HG03097 (cell line): Measurements from ENCODE around the gene SMARCAL1.
"Not testable (repeated sequence)": the region's sequence is repeated elsewhere in the genome, so short reads cannot be mapped to it uniquely, and the experiment has no call there.

Experiments used
- ATAC-seq: cut with Tn5 transposase; IDR thresholded peaks from one replicate; pipeline ENCODE4 v1.9.1; 2021; ENCODE audit not compliant: unreplicated experiment, low FRiP score

SMARCAL1 gene

GRCh38 chr2:216412022-216412999 lies at the start of gene SMARCAL1:
Gene SMARCAL1 (plus strand): TSS chr2:216412484. CDS start chr2:216414705, 2,221 bp downstream.
- peak; percentile 84 for ATAC-seq

- no peak for ATAC-seq
Observed at GRCh38 chr2:216362730-216363129, 49.6 kb upstream of the SMARCAL1 start.

DNA sequence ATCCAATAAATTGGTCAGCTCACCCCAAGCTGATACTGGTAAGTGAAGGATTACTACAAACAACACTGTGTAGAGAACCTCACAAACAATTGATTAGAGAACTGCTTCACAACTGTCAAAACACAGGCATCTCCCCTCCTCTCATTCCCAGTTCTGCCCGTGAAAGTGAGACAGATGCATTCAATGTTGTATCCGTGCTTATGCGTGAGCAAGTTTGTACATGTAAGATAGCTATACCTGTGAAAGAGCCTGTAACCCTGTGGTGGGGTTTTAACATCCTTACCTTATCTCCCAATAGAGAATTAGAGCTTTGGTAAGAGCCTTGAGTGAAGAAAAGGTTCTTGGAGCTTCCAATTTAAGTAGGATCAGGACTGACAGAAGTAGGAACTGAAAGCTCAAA lies 49.1 kb upstream of the SMARCAL1 start:
- ATAC-seq: no peak

DNA sequence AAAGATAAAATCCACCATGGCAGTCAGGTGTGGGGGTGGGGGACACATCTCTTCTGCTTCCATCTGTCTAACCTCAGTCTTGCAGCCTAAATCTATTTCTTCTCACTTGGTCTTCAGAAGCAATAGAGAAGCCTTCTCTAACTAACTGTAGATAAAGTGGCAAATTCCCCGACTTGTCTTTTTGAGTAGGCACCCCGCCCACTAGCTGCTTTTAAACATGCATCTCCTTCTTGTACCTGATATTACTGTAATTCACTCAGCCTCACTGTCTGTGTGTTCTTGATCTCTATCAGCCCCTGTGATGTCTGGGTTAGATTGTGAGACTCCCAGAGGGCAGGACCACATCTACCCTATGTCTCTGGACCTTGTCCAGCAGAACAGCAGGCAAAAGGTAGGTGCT lies 46.8 kb upstream of the SMARCAL1 start:
- ATAC-seq: no peak

DNA sequence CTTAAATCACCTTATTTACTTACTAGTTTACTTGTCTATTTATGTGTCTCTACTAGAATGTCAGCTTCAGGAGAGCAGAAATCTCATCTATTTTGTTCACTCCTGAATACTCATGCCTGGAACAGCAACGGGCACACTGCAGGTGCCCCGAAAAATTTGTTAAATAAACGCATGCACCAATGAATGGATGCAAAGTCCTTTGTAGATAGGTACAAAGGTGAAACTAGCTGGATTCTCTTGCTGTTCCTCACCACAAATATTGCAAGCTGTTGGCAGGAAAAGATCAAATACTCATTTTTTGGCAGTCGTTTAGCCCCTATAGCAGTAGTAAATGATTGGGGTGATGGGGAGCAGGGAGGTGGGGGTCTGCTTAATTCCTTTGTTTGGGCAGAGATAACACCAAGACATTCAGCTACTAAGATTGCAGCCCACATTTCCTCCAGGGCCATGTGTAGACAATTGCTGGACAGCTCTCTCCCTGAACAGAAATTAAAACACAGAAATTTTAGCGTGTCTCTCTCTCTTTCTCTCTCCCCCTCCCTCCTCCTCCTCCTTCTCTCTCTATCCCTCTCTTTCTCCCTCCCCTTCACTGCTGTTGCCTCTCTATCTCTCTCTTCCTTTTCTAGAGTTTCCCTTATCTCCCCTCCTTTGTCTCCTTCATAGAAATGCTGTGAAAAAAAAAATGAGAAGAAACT lies 45.4 kb upstream of the SMARCAL1 start:
- ATAC-seq: no peak

GRCh38 chr2:216369821-216370220 lies 42.5 kb upstream of the SMARCAL1 start:
- no peak for ATAC-seq

DNA sequence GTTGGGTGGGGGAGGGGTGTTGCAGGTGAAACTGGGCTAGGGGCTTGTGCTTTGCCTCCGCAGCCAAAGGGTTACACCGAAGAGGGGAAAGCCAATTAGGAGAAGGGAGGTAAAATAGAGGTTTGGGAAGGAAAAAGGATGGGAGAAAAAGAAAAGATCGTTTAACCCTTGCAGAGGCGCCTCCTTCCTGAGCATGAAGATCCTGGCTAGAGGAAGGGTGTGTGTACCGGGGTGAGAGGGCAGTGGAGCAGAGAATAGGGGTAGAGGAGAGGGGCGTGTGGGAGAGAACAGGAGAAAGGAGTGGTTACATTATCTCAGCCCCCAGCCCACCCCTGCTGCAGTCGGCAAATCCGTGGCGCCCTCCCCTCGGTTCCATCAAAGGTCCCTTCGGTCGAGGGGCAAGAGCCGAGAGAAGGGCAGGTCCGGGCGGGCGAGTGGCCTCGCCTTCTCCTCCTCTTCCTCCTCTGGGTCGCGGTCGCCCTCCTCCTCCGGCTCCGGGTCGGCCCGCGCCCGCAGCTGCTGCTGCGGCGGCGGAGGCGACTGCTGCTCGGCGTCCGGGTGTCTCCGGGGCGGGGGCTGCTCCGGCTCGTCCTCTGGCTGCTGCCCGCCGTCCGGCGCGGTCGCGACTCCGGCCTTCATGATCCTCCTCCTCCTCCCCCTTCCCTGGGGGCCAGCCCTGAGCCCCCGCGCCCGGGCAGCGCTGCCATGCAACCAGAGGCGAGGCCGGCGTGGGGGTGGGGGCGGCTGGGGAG lies 41.1 kb upstream of the SMARCAL1 start:
- ATAC-seq: no peak

DNA sequence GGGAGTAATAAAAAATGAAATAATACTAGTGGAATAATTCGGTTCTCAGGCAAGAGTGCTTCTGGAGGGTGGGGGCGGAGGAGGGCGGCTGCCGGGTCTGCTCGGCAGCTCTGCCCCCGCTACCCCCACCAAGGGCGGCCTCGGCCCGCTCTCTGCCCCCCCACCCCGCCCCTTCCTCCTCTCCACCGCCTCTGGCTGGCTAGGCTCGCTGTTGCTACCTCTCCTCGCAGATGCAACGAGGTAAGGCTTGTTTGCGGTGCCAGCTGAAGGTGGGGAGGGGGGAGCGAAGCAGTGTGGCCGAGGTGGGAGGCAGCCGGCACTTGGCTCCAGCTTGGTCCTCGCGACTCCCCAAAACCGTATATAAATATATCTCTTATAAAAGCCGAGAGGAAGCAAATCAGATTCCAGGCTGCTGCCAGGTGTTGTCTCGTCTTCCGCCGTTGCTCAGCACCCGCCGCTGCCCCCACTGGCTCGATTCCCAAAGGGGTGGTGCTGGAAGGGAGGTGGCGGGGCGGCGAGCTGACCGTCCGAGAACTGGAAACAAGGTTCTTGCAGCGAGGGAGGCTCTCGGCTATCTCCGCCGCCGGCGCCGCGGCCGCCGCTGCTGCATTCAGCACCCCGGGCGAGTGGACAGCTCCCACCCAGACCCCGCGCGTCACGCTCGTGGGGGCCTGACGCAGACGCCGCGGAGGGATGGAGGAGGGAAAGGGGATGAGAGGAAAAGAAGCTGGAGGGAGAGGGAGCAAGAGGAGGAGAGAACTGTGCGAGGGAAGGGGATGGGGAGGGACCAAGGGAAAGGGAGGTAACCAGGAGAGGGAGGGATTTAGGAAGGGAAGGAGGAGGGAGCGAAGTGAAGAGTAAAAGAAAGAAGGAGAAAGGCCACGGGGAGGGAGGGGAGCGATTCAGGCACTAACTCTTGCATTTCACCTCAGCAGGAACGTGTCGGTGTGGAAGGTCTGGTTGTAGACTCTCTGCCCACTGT lies 40.3 kb upstream of the SMARCAL1 start, which contains the start of gene MARCHF4:
Gene MARCHF4 (minus strand): TSS at position 763 of the 982 bp plus-strand sequence. CDS start 2,223 bp downstream, outside the sequence.
- ATAC-seq: no peak

GRCh38 chr2:216372761-216373291 lies 39.5 kb upstream of the SMARCAL1 start:
- ATAC-seq: no peak

DNA sequence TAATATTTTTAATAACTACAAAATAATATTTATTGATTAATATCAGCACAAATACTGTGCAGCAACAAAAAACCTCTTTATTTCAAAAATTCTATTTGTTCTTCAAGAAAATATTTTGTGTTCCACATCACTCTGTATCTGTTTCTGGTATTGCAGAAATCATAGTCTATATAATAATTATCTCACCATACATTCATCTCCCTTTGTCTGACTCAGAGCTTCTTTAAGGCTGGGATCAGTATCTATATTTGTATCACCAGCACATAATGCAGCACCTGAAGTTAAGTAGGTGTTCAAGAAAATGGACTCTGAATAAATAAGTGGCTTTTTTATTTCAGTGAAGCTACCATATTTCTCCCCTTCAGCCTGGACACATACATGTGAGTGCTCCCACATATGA lies 38.4 kb upstream of the SMARCAL1 start:
- ATAC-seq: no peak

DNA sequence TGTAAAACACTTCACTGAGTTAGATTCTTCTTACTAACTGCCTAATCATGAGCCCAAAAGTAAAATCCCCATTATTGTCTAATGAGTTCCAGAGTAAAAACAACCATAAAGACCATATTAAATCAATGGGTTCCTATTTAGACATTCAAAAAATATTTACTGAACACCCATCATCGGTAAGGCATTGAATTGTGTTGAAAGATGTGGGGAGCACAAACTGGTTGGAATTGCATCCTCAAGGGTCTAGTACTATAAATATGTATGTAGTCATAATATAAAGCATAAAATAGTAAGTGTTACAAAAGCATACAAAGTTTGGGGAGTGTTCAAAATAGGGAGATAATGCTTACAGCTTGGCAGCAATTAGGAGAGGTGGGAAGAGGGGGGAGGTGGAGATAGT lies 37.0 kb upstream of the SMARCAL1 start:
- ATAC-seq: no peak

DNA sequence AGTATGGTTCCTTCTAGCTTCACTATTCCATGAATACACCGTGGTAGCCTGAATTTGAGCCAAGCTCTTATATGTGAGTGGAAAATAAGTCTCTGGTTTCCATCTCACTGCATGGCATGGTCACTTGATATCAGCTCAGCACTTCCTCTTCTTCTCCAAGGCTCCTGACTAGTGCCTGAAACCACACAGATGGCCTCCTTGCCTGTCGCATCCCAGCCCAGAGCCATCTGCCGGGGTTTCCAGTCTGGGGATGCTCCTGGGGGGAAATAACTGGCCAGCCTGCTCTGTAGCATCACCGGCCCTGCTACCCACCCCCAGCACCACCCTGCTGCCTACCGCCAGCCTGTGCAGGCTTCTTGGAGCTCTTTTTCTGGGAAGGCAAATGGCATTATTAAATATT lies 32.3 kb upstream of the SMARCAL1 start:
- no peak for ATAC-seq

GRCh38 chr2:216384409-216384808 lies 27.9 kb upstream of the SMARCAL1 start:
- not testable (repeated sequence) for ATAC-seq

DNA sequence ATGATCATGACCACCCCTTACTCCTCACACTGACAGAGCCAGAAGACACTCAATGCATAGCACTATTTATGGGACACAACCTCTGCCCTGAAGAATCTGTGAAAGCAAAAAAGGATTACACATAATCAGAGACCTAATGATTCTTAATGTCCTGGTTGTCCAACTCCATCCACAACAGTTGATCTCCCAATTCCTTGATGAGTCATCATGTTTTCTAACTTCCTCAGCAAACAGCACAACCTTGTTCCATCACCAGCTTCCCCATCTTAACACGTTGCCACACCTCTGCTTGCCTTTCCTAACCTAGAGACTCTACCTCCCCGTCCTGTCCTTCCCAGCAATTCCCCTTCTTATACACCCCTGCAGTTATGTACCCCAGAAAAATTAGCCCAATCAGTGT lies 26.8 kb upstream of the SMARCAL1 start:
- ATAC-seq: no peak

GRCh38 chr2:216387262-216387661 lies 25.0 kb upstream of the SMARCAL1 start:
- no peak for ATAC-seq

- no peak for ATAC-seq
Observed at GRCh38 chr2:216388046-216388884, 24.0 kb upstream of the SMARCAL1 start.

GRCh38 chr2:216389570-216389969 lies 22.7 kb upstream of the SMARCAL1 start:
- ATAC-seq: no peak

GRCh38 chr2:216391401-216391800 lies 20.9 kb upstream of the SMARCAL1 start:
- ATAC-seq: no peak
